Stimulated activated naive CD8-positive, alpha-beta T cell treated with anti-CD3 and anti-CD28 coated beads, Interleukin-15, amount 100 ng/mL, for 72 hours (primary cell): ENCODE measurements around the gene VAV3.
A peak's percentile ranks its signal among the peaks of the same experiment; 100 is the strongest.
"Not testable (repeated sequence)": the region's sequence is repeated elsewhere in the genome, so short reads cannot be mapped to it uniquely, and the experiment has no call there.

ENCODE experiments used
- ATAC-seq: fragments of 150-1000 bp; cut with Tn5 transposase; 2 replicates; pipeline ENCODE4 v1.10.0; 2021; ENCODE audit warnings: mild to moderate bottlenecking, moderate library complexity
- DNase-seq, 2 donors: peaks; one replicate each; pipeline ENCODE4 v3.0.0; 2021 to 2022
- H3K27ac Mint-ChIP-seq, 2 donors: one replicate each; pipeline ENCODE4 v1.8.0; 2022; ENCODE audit warnings: mild to moderate bottlenecking in 2 of 2, mixed read lengths in 2 of 2, moderate library complexity in 2 of 2
- H3K27me3 Mint-ChIP-seq: one replicate; pipeline ENCODE4 v1.8.0; 2022; ENCODE audit warnings: mixed read lengths
- H3K4me1 Mint-ChIP-seq: one replicate; pipeline ENCODE4 v1.8.0; 2022; ENCODE audit warnings: mild to moderate bottlenecking, mixed read lengths
- H3K4me3 Mint-ChIP-seq, 2 donors: one replicate each; pipeline ENCODE4 v1.8.0; 2022; ENCODE audit warnings: mild to moderate bottlenecking in 2 of 2, mixed read lengths in 2 of 2, moderate library complexity in 1 of 2
- H3K9me3 Mint-ChIP-seq, 2 donors: one replicate each; pipeline ENCODE4 v1.8.0; 2022; ENCODE audit warnings: mixed read lengths in 2 of 2

Gene VAV3

DNA sequence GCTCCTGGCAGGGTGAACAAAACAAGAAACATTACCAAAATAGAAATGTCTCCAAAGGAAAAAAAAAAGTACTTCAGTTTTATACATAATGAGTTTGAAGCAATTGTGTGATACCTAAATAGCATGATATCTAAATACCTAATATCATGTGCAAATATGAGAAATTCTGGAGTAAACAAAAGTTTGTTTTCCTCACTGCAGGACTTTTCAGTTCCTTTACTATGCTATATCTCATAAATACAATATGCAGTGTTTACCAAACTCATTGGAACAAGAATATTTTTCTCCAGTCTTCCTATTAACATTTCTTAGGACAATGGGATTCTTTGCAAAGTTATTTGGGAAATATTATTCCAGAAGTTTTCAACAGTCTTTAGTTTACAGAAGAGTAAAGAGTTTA, 98.1 kb downstream of the VAV3 start:
- H3K4me3 Mint-ChIP-seq, result no peak overlapping the region

DNA sequence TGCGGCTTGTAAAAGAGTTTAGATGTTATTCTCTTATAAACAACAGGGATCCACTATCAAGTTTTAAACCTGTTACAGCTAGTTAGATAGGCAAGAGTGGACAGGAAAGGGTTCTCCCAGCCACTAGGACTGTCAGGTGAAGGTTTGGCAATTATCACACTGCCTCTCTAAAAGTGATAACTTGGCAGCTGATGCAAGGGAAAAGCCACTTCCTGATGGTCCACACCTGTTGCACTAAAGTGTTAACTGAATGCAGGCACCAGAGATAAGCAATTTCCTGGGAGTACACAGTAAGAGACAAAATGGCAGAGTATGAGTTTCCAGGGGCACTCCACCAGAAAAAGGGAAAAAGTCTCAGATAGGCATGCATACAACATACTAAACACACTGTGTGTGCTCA, 99.4 kb downstream of the VAV3 start:
- Mint-ChIP-seq H3K4me1 (peaks cover 13% of the 10 kb centered on the region), H3K27ac (no peak overlapping the region), H3K9me3 (peaks cover 10 to 13% of the 10 kb centered on the region in 2 donors), H3K27me3 (no peaks in the 10 kb centered on the region), H3K4me3 (no peak overlapping the region)
- no peak for DNase-seq
- ATAC-seq, result no peak

More for the DNA sequence above, 98.1 kb downstream of the VAV3 start:
- no peak for DNase-seq
- Mint-ChIP-seq H3K27ac (no peak overlapping the region), H3K4me1 (peaks cover 20% of the 10 kb centered on the region), H3K9me3 (peaks cover 5 to 6% of the 10 kb centered on the region in 2 donors), H3K27me3 (no peaks in the 10 kb centered on the region)
- ATAC-seq, result no peak

DNA sequence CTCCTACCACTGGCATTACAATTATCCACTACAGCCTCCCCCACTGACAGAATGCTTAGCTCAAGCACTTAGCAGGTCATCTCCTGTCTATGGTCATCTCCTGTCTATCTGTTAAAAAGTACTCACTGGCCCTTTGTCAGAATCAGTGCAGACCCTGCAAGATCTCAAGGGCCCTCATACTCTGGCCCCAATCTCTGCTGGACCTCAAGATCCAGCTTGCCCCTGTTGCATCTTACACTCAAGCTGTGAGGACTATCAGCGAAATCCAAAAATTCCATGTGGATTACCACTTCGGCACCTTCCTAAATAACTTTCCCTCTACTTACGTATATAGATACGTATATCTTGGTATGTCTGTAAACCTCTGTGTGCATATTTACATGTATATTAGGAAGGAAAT, 101.6 kb downstream of the VAV3 start:
- Mint-ChIP-seq H3K4me1 (peaks cover 13% of the 10 kb centered on the region), H3K27ac (no peak overlapping the region), H3K27me3 (no peaks in the 10 kb centered on the region), H3K4me3 (no peak overlapping the region), H3K9me3 (peaks cover 6 to 13% of the 10 kb centered on the region in 2 donors)
- no peak for DNase-seq
- ATAC-seq, result no peak

- Mint-ChIP-seq H3K4me1 (peaks cover 13% of the 10 kb centered on the region), H3K9me3 (peaks cover 6 to 13% of the 10 kb centered on the region in 2 donors), H3K27ac (no peak overlapping the region), H3K4me3 (no peak overlapping the region), H3K27me3 (no peaks in the 10 kb centered on the region)
- DNase-seq (no peak), ATAC-seq (no peak)
Measured at GRCh38 chr1:107862064-107862463, 102.9 kb downstream of the VAV3 start.

DNA sequence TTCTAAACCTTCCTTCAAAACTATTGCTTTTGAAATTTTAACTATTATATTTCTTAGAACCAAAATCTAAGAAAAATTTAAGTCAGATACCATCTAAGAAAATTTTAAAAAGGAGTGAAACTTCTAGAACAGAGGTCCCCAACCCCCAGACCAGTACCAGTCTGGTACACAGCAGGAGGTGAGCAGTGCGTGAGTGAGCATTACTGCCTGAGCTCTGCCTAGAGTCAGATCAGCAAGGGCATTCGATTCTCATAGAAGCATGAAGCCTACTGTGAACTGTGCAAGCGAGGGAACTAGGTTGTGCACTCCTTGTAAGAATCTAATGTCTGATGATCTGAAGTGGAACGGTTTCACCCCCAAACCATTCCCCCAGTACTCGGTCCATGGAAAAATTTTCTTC, 106.7 kb downstream of the VAV3 start:
- DNase-seq (no peak), ATAC-seq (no peak)
- Mint-ChIP-seq H3K4me3 (no peak overlapping the region), H3K27ac (no peak overlapping the region), H3K9me3 (peaks cover 6 to 13% of the 10 kb centered on the region in 2 donors), H3K4me1 (peaks cover 5% of the 10 kb centered on the region), H3K27me3 (no peaks in the 10 kb centered on the region)

DNA sequence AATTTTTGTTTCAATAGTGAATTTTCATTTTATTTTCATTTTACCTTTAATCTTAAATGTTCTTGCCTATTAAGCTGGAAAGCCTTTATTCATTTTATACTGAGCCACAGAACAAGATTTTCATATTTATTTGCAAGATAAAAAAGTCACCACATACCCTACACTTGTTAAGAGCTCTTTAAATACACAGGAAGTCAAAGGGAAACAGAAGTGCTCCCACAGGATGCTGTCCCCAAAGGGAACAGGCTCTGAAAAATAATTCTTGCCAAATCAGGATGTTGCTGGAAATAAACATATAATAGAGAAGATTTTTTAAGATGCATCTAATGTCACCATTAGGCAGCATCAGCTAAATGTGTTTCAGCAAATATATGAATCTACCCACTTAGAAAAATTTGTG, 113.6 kb downstream of the VAV3 start:
- peaks cover 17% of the 10 kb centered on the region for H3K4me1 Mint-ChIP-seq
- no peak overlapping the region for H3K4me3 Mint-ChIP-seq
- no peak overlapping the region for H3K27ac Mint-ChIP-seq
- DNase-seq (no peak), ATAC-seq (no peak)
- no peaks in the 10 kb centered on the region for H3K27me3 Mint-ChIP-seq
- peaks cover 0 to 6% of the 10 kb centered on the region in 2 donors for H3K9me3 Mint-ChIP-seq

DNA sequence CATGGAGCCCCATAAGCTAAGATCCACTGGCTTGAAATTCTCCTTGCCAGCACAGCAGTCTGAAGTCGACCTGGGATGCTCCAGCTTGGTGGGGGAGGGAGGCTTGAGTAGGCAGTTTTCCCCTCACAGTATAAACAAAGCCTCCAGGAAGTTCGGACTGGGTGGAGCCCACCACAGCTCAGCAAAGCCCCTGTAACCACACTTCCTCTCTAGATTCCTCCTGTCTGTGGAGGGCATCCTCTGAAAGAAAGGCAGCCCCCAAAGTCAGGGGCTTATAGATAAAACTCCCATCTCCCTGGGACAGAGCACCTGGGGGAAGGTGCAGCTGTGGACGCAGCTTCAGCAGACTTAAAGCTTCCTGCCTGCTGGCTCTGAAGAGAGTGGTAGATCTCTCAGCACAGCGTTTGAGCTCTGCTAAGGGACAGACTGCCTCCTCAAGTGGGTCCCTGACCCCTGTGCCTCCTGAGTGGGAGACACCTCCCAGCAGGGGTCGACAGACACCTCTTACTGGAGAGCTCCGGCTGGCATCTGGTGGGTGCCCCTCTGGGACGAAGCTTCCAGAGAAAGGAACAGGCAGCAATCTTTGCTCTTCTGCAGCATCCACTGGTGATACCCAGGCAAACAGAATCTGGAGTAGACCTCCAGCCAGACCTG, 120.3 kb downstream of the VAV3 start:
- DNase-seq, result peak; percentile 9 to 14
- ATAC-seq, result peak; percentile 47
- peak overlapping the region; percentile 64 to 84 for H3K27ac Mint-ChIP-seq
- H3K4me3 Mint-ChIP-seq, result peak overlapping the region; percentile 68 to 79
- not testable (repeated sequence) for H3K27me3 Mint-ChIP-seq, H3K9me3 Mint-ChIP-seq
- H3K4me1 Mint-ChIP-seq, result peaks cover 56% of the 10 kb centered on the region

GRCh38 chr1:107843989-107844388, 121.0 kb downstream of the VAV3 start:
- DNase-seq (peak in 1 of 2 donors; percentile 17), ATAC-seq (peak; percentile 43)
- H3K4me3 Mint-ChIP-seq, result peak overlapping the region; percentile 68 to 79
- peak overlapping the region in 1 of 2 donors; percentile 84 for H3K27ac Mint-ChIP-seq
- peaks cover 60% of the 10 kb centered on the region for H3K4me1 Mint-ChIP-seq
- peaks cover 0 to 6% of the 10 kb centered on the region in 2 donors for H3K9me3 Mint-ChIP-seq
- no peaks in the 10 kb centered on the region for H3K27me3 Mint-ChIP-seq

GRCh38 chr1:107842241-107842640, 122.7 kb downstream of the VAV3 start:
- Mint-ChIP-seq H3K4me3 (peak overlapping the region; percentile 20 to 66), H3K27ac (peak overlapping the region in 1 of 2 donors; percentile 63), H3K27me3 (no peaks in the 10 kb centered on the region), H3K4me1 (peaks cover 60% of the 10 kb centered on the region), H3K9me3 (peaks cover 6 to 7% of the 10 kb centered on the region in 2 donors)
- peak; percentile 82 for ATAC-seq
- DNase-seq, result no peak

DNA sequence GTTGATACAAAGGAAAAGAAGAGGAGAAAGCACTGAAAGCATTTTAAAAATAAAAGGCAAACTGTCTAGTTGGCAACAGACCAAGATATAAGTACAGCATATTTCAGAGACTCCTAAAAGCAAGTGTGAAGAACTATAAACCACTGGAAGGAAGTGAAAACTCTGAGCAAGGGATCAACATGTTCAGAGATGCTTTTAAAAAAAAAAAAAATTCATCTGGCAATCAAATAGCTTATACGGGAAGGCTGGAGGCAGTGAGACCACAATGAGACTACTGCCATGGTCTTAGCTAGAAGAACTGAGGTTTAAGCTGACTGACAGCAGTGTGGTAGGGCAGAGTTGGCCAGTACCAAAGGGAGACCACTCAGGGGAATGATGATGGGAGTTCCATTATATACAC, 124.3 kb downstream of the VAV3 start:
- H3K4me1 Mint-ChIP-seq, result peaks cover 72% of the 10 kb centered on the region
- no peak for DNase-seq
- peak overlapping the region in 1 of 2 donors; percentile 1 for H3K27ac Mint-ChIP-seq
- peak; percentile 39 for ATAC-seq
- peaks cover 6 to 9% of the 10 kb centered on the region in 2 donors for H3K9me3 Mint-ChIP-seq
- peak overlapping the region; percentile 55 to 56 for H3K4me3 Mint-ChIP-seq
- H3K27me3 Mint-ChIP-seq, result no peaks in the 10 kb centered on the region

DNA sequence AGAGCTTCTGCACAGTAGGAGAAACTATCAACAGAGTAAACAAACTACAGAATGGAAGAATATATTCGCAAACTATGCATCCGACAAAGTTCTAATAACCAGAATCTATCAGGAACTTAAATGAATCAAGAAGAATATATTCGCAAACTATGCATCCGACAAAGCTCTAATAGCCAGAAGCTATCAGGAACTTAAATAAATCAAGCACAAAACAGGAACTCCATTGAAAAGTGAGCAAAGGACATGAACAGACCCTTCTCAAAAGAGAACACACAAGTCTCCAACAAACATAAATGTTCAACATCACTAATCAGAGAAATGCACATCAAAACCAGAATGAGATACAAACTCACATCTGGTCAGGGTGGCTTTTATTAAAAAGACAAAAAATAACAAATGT, 126.9 kb downstream of the VAV3 start:
- DNase-seq, result no peak
- no peaks in the 10 kb centered on the region for H3K27me3 Mint-ChIP-seq
- ATAC-seq, result no peak
- peaks cover 67% of the 10 kb centered on the region for H3K4me1 Mint-ChIP-seq
- H3K4me3 Mint-ChIP-seq, result no peak overlapping the region
- peaks cover 6 to 9% of the 10 kb centered on the region in 2 donors for H3K9me3 Mint-ChIP-seq
- H3K27ac Mint-ChIP-seq, result no peak overlapping the region

DNA sequence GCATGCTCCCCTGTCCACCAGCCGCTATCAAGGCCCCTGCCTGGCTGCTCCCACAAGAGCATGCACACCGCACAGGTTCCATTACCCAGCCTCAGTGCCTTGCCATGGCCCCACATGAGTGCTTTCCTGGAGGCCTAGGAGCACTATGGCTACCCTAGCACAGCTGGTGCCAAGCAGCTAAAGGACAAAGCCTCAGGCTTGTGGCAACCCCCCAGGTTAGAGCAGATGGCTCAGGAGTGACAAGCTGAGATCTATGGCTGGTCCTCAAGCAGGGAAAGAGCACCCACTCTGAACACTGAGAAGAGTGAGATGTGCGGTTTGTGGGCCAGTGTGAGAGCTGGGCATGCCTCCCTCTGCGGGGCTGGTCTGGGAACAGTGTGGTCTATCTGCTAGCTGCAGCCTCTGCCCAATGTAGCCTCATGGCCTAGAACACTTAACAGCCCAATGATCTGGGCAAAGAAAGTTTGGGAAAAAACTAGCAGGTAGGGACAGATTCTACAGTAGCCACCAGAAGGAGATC, 129.8 kb downstream of the VAV3 start:
- Mint-ChIP-seq H3K9me3 (peaks cover 6 to 9% of the 10 kb centered on the region in 2 donors), H3K27me3 (no peaks in the 10 kb centered on the region), H3K27ac (peak overlapping the region in 1 of 2 donors; percentile 35), H3K4me1 (peaks cover 63% of the 10 kb centered on the region), H3K4me3 (no peak overlapping the region)
- peak; percentile 26 for ATAC-seq
- no peak for DNase-seq

GRCh38 chr1:107833061-107833460, 131.9 kb downstream of the VAV3 start:
- Mint-ChIP-seq H3K27me3 (no peaks in the 10 kb centered on the region), H3K4me1 (peaks cover 75% of the 10 kb centered on the region), H3K4me3 (no peak overlapping the region), H3K9me3 (peaks cover 6 to 9% of the 10 kb centered on the region in 2 donors), H3K27ac (no peak overlapping the region)
- DNase-seq (no peak), ATAC-seq (no peak)

DNA sequence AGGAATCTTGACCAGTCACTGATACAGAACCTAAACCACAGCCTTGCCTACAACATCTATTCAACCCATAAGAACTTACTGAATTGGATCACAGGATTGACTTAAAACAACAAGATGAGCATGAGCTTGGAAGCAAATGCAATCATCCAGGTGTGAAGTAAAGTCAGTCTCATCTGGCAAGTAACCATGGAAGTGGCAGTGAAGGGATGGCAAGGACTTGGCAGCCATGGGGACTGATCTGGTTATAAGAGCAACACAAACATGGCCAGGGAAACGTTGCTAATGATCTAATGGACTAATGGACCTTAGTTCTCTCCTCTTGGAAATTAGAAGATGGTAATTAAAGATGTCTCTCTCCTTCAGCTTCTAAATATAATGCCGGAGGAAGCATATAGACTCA, 133.1 kb downstream of the VAV3 start:
- Mint-ChIP-seq H3K4me1 (peaks cover 77% of the 10 kb centered on the region), H3K27me3 (no peaks in the 10 kb centered on the region), H3K4me3 (no peak overlapping the region), H3K27ac (no peak overlapping the region), H3K9me3 (no peaks in the 10 kb centered on the region)
- ATAC-seq (no peak), DNase-seq (no peak)

DNA sequence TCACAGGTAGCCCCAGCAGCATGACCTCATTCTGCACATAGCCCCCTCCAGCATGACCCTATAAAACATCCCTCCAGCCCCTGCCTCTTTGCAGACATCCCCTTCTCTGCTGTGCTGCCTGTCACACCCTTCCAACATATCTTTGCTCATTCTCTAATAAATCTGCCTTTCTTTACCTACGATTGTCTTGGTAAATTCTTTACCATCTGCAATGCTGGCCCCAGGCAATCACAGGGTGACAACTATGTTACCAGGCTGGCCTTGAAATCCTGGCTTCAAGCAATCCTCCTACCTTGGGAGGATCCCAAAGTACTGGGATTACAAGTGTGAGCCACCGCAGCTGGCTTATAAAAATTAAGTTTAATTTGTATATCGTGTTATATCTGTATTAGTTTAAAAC, 134.5 kb downstream of the VAV3 start:
- ATAC-seq, result no peak
- no peak overlapping the region for H3K27ac Mint-ChIP-seq
- H3K27me3 Mint-ChIP-seq, result no peaks in the 10 kb centered on the region
- peak overlapping the region in 1 of 2 donors; percentile 14 for H3K4me3 Mint-ChIP-seq
- peaks cover 70% of the 10 kb centered on the region for H3K4me1 Mint-ChIP-seq
- H3K9me3 Mint-ChIP-seq, result no peaks in the 10 kb centered on the region
- DNase-seq, result no peak

DNA sequence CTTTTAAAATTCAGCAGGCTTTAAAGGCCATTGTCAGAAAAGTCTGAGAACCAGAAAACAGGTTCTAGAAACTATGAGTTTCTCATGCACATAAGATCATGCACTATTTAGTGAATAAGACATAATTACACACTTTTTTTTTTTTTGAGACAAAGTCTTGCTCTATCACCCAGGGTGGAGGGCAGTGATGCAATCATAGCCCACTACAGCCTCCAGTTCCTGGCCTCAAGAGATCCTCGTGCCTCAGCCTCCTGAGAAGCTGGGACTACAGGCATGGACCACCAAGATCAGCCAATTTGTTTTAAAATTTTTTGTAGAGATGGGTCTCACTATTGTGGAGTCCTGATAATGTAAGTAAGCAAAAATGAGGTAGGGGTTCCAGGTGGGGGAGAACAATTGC, 134.9 kb downstream of the VAV3 start:
- no peak for ATAC-seq
- no peak for DNase-seq
- Mint-ChIP-seq H3K4me3 (no peak overlapping the region), H3K27me3 (no peaks in the 10 kb centered on the region), H3K4me1 (peaks cover 68% of the 10 kb centered on the region), H3K9me3 (no peaks in the 10 kb centered on the region), H3K27ac (no peak overlapping the region)
